GM21423 (cell line): Measurements from ENCODE around the gene SDF2L1.
"Not testable (repeated sequence)": the region's sequence is repeated elsewhere in the genome, so short reads cannot be mapped to it uniquely, and the experiment has no call there.

Experiments used
- ATAC-seq: cut with Tn5 transposase; IDR thresholded peaks from one replicate; pipeline ENCODE4 v1.9.1; 2021; ENCODE audit warnings: mild to moderate bottlenecking, moderate library complexity; ENCODE audit not compliant: unreplicated experiment

Gene SDF2L1

GRCh38 chr22:21660904-21661303 lies 18.8 kb downstream of the SDF2L1 start:
- ATAC-seq, result no peak

- ATAC-seq, result no peak
Measured at GRCh38 chr22:21661991-21662390, 19.9 kb downstream of the SDF2L1 start.

GRCh38 chr22:21663738-21664137 lies 21.6 kb downstream of the SDF2L1 start:
- no peak for ATAC-seq

- ATAC-seq, result no peak
Measured at GRCh38 chr22:21665047-21665851, 23.1 kb downstream of the SDF2L1 start.

GRCh38 chr22:21666786-21667185 lies 24.7 kb downstream of the SDF2L1 start:
- ATAC-seq, result no peak

GRCh38 chr22:21669026-21669425 lies 26.9 kb downstream of the SDF2L1 start:
- no peak for ATAC-seq

- ATAC-seq, result no peak
Measured at GRCh38 chr22:21672107-21672629, 30.1 kb downstream of the SDF2L1 start.

- no peak for ATAC-seq
Measured at GRCh38 chr22:21673534-21674321, 31.6 kb downstream of the SDF2L1 start.

- ATAC-seq, result no peak
Measured at GRCh38 chr22:21674638-21675245, 32.6 kb downstream of the SDF2L1 start.

GRCh38 chr22:21677606-21678443 lies 35.7 kb downstream of the SDF2L1 start:
- no peak for ATAC-seq

GRCh38 chr22:21678842-21679241 lies 36.7 kb downstream of the SDF2L1 start:
- ATAC-seq, result not testable (repeated sequence)

- ATAC-seq, result no peak
Measured at GRCh38 chr22:21679383-21679782, 37.3 kb downstream of the SDF2L1 start.

GRCh38 chr22:21680830-21681565 lies 38.9 kb downstream of the SDF2L1 start:
- no peak for ATAC-seq

GRCh38 chr22:21681566-21682370 lies 39.7 kb downstream of the SDF2L1 start:
- ATAC-seq, result no peak

GRCh38 chr22:21682385-21683175 lies 40.5 kb downstream of the SDF2L1 start:
- no peak for ATAC-seq

GRCh38 chr22:21683401-21683811 lies 41.3 kb downstream of the SDF2L1 start:
- ATAC-seq, result no peak

- no peak for ATAC-seq
Measured at GRCh38 chr22:21684492-21685163, 42.5 kb downstream of the SDF2L1 start.

GRCh38 chr22:21685164-21685513 lies 43.0 kb downstream of the SDF2L1 start:
- no peak for ATAC-seq
